ENCODE data around the gene TMEM266.

The TMEM266 gene

DNA sequence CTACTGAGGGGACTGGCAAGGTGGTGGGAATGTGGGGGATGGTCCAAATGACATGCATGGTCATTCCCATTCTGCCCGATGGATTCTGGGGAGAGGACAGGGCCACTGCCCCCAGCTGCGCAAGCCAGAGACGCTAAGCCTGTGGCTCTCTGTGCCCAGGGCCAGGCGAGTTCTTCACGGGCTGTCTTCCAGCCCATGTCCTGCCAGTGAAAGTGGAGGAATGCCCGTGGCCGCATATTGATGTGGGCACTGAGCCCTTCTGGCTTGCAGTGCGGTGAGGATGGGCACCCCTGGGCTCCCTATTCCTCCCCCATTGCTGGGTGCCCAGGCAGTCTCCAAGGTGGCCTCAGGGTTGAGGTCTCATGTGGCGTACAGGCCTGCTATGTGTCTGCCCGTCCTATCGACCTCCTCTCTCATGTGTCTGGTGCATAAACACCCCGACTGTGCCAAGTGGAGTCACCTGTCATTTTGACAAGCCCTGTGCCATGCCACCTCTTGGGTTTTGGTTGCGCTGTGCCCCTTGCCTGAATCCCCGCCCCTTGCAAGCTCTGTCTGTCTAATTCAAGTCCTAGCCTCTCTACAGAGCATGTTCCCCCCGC is 116.8 kb downstream of the TMEM266 start:
- Histone ChIP-seq H3K27me3 (ENCODE audit: control insufficient read depth in 1 of 2, insufficient read depth in 1 of 2, low read length in 2 of 2) (peaks cover 14 to 38% of the 10 kb centered on the region in 2 experiments), H3K18ac (ENCODE audit: low read depth in 1 of 2, low read length in 2 of 2) (no peak overlapping the region), H2AFZ (ENCODE audit: low read depth, low read length) (no peak overlapping the region), H2AK5ac (ENCODE audit: low read length, severe bottlenecking) (no peak overlapping the region), H3K79me1 (replicated peaks; ENCODE audit: low read length, poor library complexity, severe bottlenecking) (no peaks in the 10 kb centered on the region), H3K4ac (ENCODE audit: low read depth in 1 of 2, low read length in 2 of 2) (no peak overlapping the region), H3K14ac (ENCODE audit: low read length in 2 of 2) (no peak overlapping the region), H3K4me3 (ENCODE audit: insufficient read depth in 1 of 2, low read depth in 1 of 2, low read length in 2 of 2) (no peak overlapping the region), H4K91ac (ENCODE audit: low read length) (no peak overlapping the region), H3K9me3 (ENCODE audit: control insufficient read depth, low read length) (peaks cover 5% of the 10 kb centered on the region), H3K23ac (ENCODE audit: low read length in 2 of 2) (no peak overlapping the region), H3K4me1 (ENCODE audit: control insufficient read depth, insufficient read depth, low read depth, low read length) (peaks cover 3% of the 10 kb centered on the region), H3K9ac (ENCODE audit: low read length) (no peak overlapping the region), H4K8ac (ENCODE audit: low read length) (no peak overlapping the region), H3K4me2 (ENCODE audit: low read length, poor library complexity, severe bottlenecking) (no peak overlapping the region), H2BK120ac (ENCODE audit: low read depth, low read length) (no peak overlapping the region), H2BK12ac (ENCODE audit: low read length in 2 of 2) (no peak overlapping the region), H2BK15ac (ENCODE audit: low read depth, poor library complexity, severe bottlenecking) (no peak overlapping the region), H3K36me3 (ENCODE audit: control insufficient read depth in 1 of 2, insufficient read depth in 2 of 2, low read depth in 1 of 2, low read length in 2 of 2) (no peaks in the 10 kb centered on the region), H2BK5ac (ENCODE audit: low read depth, low read length, poor library complexity, severe bottlenecking) (no peak overlapping the region), H3K27ac (ENCODE audit: low read length, poor library complexity, severe bottlenecking) (no peak overlapping the region)
- no peak for DNase-seq
- 88% methylated on average over 15 of the region's 15 CpGs for WGBS

DNA sequence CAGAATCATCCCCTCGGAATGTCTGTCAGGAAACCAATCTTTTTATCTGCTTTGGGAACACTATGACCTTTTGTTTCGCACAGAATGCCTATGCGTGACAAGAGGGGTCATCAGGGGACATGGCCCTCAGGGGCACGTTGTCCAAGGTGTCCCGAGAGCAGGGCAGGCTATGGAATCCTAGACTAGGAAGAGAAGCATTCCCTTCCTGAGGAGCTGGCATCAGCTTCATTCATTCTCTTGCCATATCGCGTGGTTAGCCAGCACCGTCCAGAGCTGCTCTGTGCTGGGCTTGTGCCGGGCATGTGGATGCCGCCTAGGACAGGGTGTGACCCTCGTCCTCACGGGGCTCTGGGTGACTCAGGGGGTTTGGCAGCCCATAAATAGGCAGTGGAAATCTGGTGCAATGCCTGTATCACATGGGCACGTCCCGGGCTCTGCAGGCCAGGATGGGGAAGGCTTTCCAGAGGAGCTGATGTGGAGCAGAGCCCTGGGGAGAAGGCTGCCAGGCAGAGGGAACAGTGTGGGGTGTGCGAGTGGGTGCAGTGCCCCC is 117.8 kb downstream of the TMEM266 start:
- no peak overlapping the region for H2BK15ac ChIP-seq (ENCODE audit: low read depth, poor library complexity, severe bottlenecking)
- H2AFZ ChIP-seq (ENCODE audit: low read depth, low read length) = no peak overlapping the region
- H3K23ac ChIP-seq (ENCODE audit: low read length in 2 of 2) = no peak overlapping the region
- peak overlapping the region in 1 of 2 experiments; percentile 53 for H3K4me3 ChIP-seq (ENCODE audit: insufficient read depth in 1 of 2, low read depth in 1 of 2, low read length in 2 of 2)
- H3K4me1 ChIP-seq (ENCODE audit: control insufficient read depth, insufficient read depth, low read depth, low read length) = peaks cover 3% of the 10 kb centered on the region
- H2BK5ac ChIP-seq (ENCODE audit: low read depth, low read length, poor library complexity, severe bottlenecking) = no peak overlapping the region
- WGBS = 77% methylated on average over 15 of the region's 15 CpGs
- H3K36me3 ChIP-seq (ENCODE audit: control insufficient read depth in 1 of 2, insufficient read depth in 2 of 2, low read depth in 1 of 2, low read length in 2 of 2) = no peaks in the 10 kb centered on the region
- no peak overlapping the region for H4K91ac ChIP-seq (ENCODE audit: low read length)
- peak; percentile 43 for DNase-seq
- H3K18ac ChIP-seq (ENCODE audit: low read depth in 1 of 2, low read length in 2 of 2) = no peak overlapping the region
- H2BK120ac ChIP-seq (ENCODE audit: low read depth, low read length) = no peak overlapping the region
- H3K4me2 ChIP-seq (ENCODE audit: low read length, poor library complexity, severe bottlenecking) = no peak overlapping the region
- peaks cover 5% of the 10 kb centered on the region for H3K9me3 ChIP-seq (ENCODE audit: control insufficient read depth, low read length)
- no peaks in the 10 kb centered on the region for H3K79me1 ChIP-seq (replicated peaks; ENCODE audit: low read length, poor library complexity, severe bottlenecking)
- no peak overlapping the region for H4K8ac ChIP-seq (ENCODE audit: low read length)
- H2AK5ac ChIP-seq (ENCODE audit: low read length, severe bottlenecking) = no peak overlapping the region
- no peak overlapping the region for H3K14ac ChIP-seq (ENCODE audit: low read length in 2 of 2)
- no peak overlapping the region for H3K4ac ChIP-seq (ENCODE audit: low read depth in 1 of 2, low read length in 2 of 2)
- H3K27me3 ChIP-seq (ENCODE audit: control insufficient read depth in 1 of 2, insufficient read depth in 1 of 2, low read length in 2 of 2) = peaks cover 11 to 37% of the 10 kb centered on the region in 2 experiments
- peak overlapping the region; percentile 67 for H3K9ac ChIP-seq (ENCODE audit: low read length)
- H3K27ac ChIP-seq (ENCODE audit: low read length, poor library complexity, severe bottlenecking) = no peak overlapping the region
- no peak overlapping the region for H2BK12ac ChIP-seq (ENCODE audit: low read length in 2 of 2)

DNA sequence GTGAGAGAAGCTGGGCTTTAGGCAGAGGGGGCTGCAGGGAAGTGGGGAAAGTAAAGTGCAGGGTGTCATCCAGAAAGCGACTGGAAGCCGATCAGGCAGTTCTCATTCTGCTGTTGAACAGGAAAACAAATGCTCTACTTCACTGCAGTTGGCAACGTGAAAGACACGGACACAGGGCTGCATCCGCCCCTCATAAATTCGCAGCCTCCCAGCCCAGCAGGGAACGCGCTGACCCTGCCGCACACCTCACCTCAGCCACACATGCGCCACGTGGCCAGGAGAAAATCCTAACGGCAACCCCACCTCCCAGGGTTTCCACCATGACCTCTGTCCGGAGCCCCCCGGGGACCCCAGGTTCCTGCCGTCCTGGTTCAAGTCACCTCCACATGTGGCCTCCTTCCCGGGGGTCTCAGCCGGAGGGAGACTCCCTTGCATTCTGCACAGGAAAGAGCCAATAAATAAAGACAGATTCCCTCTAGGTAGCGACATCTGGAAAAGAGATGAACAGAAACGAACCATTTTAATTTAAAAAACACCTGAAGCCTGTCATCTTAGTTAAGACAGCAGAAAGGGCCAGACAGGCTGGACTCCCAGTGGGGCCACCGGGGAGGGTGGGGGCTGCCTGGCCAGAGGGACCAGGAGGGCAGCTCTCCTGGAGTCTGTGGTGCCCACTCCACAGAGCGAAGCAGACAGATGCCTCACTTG is 118.7 kb downstream of the TMEM266 start:
- Histone ChIP-seq H3K14ac (ENCODE audit: low read length in 2 of 2) (no peak overlapping the region), H3K23ac (ENCODE audit: low read length in 2 of 2) (no peak overlapping the region), H3K4me1 (ENCODE audit: control insufficient read depth, insufficient read depth, low read depth, low read length) (peaks cover 3% of the 10 kb centered on the region), H3K4me2 (ENCODE audit: low read length, poor library complexity, severe bottlenecking) (no peak overlapping the region), H2BK15ac (ENCODE audit: low read depth, poor library complexity, severe bottlenecking) (no peak overlapping the region), H4K91ac (ENCODE audit: low read length) (no peak overlapping the region), H3K18ac (ENCODE audit: low read depth in 1 of 2, low read length in 2 of 2) (no peak overlapping the region), H3K4me3 (ENCODE audit: insufficient read depth in 1 of 2, low read depth in 1 of 2, low read length in 2 of 2) (peak overlapping the region in 1 of 2 experiments; percentile 53), H2BK12ac (ENCODE audit: low read length in 2 of 2) (no peak overlapping the region), H3K79me1 (replicated peaks; ENCODE audit: low read length, poor library complexity, severe bottlenecking) (no peaks in the 10 kb centered on the region), H2AK5ac (ENCODE audit: low read length, severe bottlenecking) (no peak overlapping the region), H3K27me3 (ENCODE audit: control insufficient read depth in 1 of 2, insufficient read depth in 1 of 2, low read length in 2 of 2) (peaks cover 11 to 33% of the 10 kb centered on the region in 2 experiments), H3K4ac (ENCODE audit: low read depth in 1 of 2, low read length in 2 of 2) (no peak overlapping the region), H4K8ac (ENCODE audit: low read length) (no peak overlapping the region), H3K36me3 (ENCODE audit: control insufficient read depth in 1 of 2, insufficient read depth in 2 of 2, low read depth in 1 of 2, low read length in 2 of 2) (no peaks in the 10 kb centered on the region), H3K27ac (ENCODE audit: low read length, poor library complexity, severe bottlenecking) (no peak overlapping the region), H3K9ac (ENCODE audit: low read length) (peak overlapping the region; percentile 67), H2AFZ (ENCODE audit: low read depth, low read length) (no peak overlapping the region), H2BK5ac (ENCODE audit: low read depth, low read length, poor library complexity, severe bottlenecking) (no peak overlapping the region), H2BK120ac (ENCODE audit: low read depth, low read length) (no peak overlapping the region), H3K9me3 (ENCODE audit: control insufficient read depth, low read length) (peaks cover 5% of the 10 kb centered on the region)
- DNase-seq = no peak
- 83% methylated on average over 21 of the region's 21 CpGs for whole genome bisulfite sequencing

DNA sequence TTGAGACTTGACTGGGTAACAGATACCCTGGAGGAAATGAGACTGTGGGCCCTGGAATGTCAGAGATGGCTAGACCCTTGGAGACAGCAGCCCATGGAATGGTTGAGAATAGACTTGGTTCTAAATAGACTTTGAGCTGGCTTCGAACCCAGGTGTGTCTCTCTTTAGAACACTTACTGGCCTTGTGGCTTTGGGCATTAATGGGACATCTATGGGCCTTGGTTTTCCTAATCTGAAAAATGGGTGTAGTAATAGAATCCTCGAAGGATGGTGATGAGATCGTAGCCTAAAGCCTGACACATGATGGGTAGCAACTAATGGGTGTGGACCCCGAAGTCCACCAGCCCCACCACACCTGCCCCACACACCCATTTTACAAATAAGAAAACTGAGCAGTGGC is 119.2 kb downstream of the TMEM266 start:
- peaks cover 11 to 33% of the 10 kb centered on the region in 2 experiments for H3K27me3 ChIP-seq (ENCODE audit: control insufficient read depth in 1 of 2, insufficient read depth in 1 of 2, low read length in 2 of 2)
- no peaks in the 10 kb centered on the region for H3K79me1 ChIP-seq (replicated peaks; ENCODE audit: low read length, poor library complexity, severe bottlenecking)
- H3K27ac ChIP-seq (ENCODE audit: low read length, poor library complexity, severe bottlenecking) = no peak overlapping the region

More for the DNA sequence above, 119.2 kb downstream of the TMEM266 start:
- 94% methylated on average over 4 of the region's 4 CpGs for WGBS
- Histone ChIP-seq H4K91ac (ENCODE audit: low read length) (no peak overlapping the region), H2AK5ac (ENCODE audit: low read length, severe bottlenecking) (no peak overlapping the region), H2BK15ac (ENCODE audit: low read depth, poor library complexity, severe bottlenecking) (no peak overlapping the region), H3K4me1 (ENCODE audit: control insufficient read depth, insufficient read depth, low read depth, low read length) (peaks cover 3% of the 10 kb centered on the region), H3K9me3 (ENCODE audit: control insufficient read depth, low read length) (peaks cover 5% of the 10 kb centered on the region), H2BK5ac (ENCODE audit: low read depth, low read length, poor library complexity, severe bottlenecking) (no peak overlapping the region), H3K4ac (ENCODE audit: low read depth in 1 of 2, low read length in 2 of 2) (no peak overlapping the region), H3K23ac (ENCODE audit: low read length in 2 of 2) (no peak overlapping the region), H3K14ac (ENCODE audit: low read length in 2 of 2) (no peak overlapping the region), H2BK12ac (ENCODE audit: low read length in 2 of 2) (no peak overlapping the region), H2AFZ (ENCODE audit: low read depth, low read length) (no peak overlapping the region), H3K4me3 (ENCODE audit: insufficient read depth in 1 of 2, low read depth in 1 of 2, low read length in 2 of 2) (no peak overlapping the region), H3K18ac (ENCODE audit: low read depth in 1 of 2, low read length in 2 of 2) (no peak overlapping the region), H3K36me3 (ENCODE audit: control insufficient read depth in 1 of 2, insufficient read depth in 2 of 2, low read depth in 1 of 2, low read length in 2 of 2) (no peaks in the 10 kb centered on the region), H4K8ac (ENCODE audit: low read length) (no peak overlapping the region), H3K4me2 (ENCODE audit: low read length, poor library complexity, severe bottlenecking) (no peak overlapping the region), H3K9ac (ENCODE audit: low read length) (no peak overlapping the region), H2BK120ac (ENCODE audit: low read depth, low read length) (no peak overlapping the region)
- no peak for DNase-seq

Measured in mesenchymal stem cell (in vitro differentiated cells and primary cell).